HUES48 (cell line): ENCODE results near the gene SPRYD3.
A peak's percentile ranks its signal among the peaks of the same experiment; 100 is the strongest.

Experiments used
- H3K27ac ChIP-seq: one replicate; pipeline ENCODE4 v1.7.0; 2013; ENCODE audit warnings: low read depth, low read length, inconsistent platforms
- H3K27me3 ChIP-seq: 2 replicates; pipeline ENCODE4 v1.6.1; 2013; ENCODE audit warnings: mild to moderate bottlenecking, low read length; ENCODE audit not compliant: control insufficient read depth, insufficient read depth
- H3K36me3 ChIP-seq: 2 replicates; pipeline ENCODE4 v1.6.1; 2013; ENCODE audit warnings: low read length; ENCODE audit not compliant: control insufficient read depth, insufficient read depth
- H3K4me1 ChIP-seq: 2 replicates; pipeline ENCODE4 v1.6.1; 2013; ENCODE audit warnings: mild to moderate bottlenecking, low read length; ENCODE audit not compliant: control insufficient read depth, insufficient read depth
- H3K4me3 ChIP-seq: 2 replicates; pipeline ENCODE4 v1.5.1; 2013; ENCODE audit warnings: mild to moderate bottlenecking, low read depth, low read length
- H3K9ac ChIP-seq: 2 replicates; pipeline ENCODE4 v1.6.1; 2013; ENCODE audit warnings: mild to moderate bottlenecking, low read depth, low read length, moderate library complexity
- H3K9me3 ChIP-seq: 2 replicates; pipeline ENCODE4 v1.6.1; 2013; ENCODE audit warnings: low read length; ENCODE audit not compliant: control insufficient read depth, insufficient read depth

Gene SPRYD3

GRCh38 chr12:53025250-53025649 lies 53.9 kb downstream of the SPRYD3 start:
- no peaks in the 10 kb centered on the region for H3K27me3 ChIP-seq
- no peak overlapping the region for H3K9ac ChIP-seq
- no peak overlapping the region for H3K4me3 ChIP-seq
- no peaks in the 10 kb centered on the region for H3K9me3 ChIP-seq
- H3K36me3 ChIP-seq, result peaks cover 99% of the 10 kb centered on the region
- no peak overlapping the region for H3K27ac ChIP-seq
- no peaks in the 10 kb centered on the region for H3K4me1 ChIP-seq

- Histone ChIP-seq H3K9ac (no peak overlapping the region), H3K27ac (peak overlapping the region; percentile 24), H3K9me3 (no peaks in the 10 kb centered on the region), H3K27me3 (no peaks in the 10 kb centered on the region), H3K4me3 (no peak overlapping the region), H3K36me3 (peaks cover 82% of the 10 kb centered on the region), H3K4me1 (peaks cover 7% of the 10 kb centered on the region)
Measured at GRCh38 chr12:53014709-53015108, 64.5 kb downstream of the SPRYD3 start.
